Type B pancreatic cell (in vitro differentiated cells): ENCODE results near the gene PNCK. TPM values are rescaled to one million over a fixed set of nuclear protein-coding genes. Genes with fewer than 3 reads are reported as not detected.

ENCODE experiments used
- DNase-seq: peaks from one replicate; pipeline ENCODE4 v3.0.0; 2021; ENCODE audit warnings: mixed read lengths; ENCODE audit not compliant: unreplicated experiment; ENCODE audit errors: extremely low spot score
- H3K27ac Mint-ChIP-seq: 2 replicates; pipeline ENCODE4 v1.8.0; 2021; ENCODE audit warnings: mild to moderate bottlenecking, mixed read lengths
- H3K27me3 Mint-ChIP-seq: 2 replicates; pipeline ENCODE4 v1.8.0; 2021; ENCODE audit warnings: mixed read lengths
- H3K36me3 Mint-ChIP-seq: 2 replicates; pipeline ENCODE4 v1.8.0; 2021; ENCODE audit warnings: mixed read lengths
- H3K4me1 Mint-ChIP-seq: one replicate; pipeline ENCODE4 v1.8.0; 2021; ENCODE audit warnings: mixed read lengths; ENCODE audit not compliant: unreplicated experiment
- H3K4me3 Mint-ChIP-seq: 2 replicates; pipeline ENCODE4 v1.8.0; 2021; ENCODE audit warnings: mild to moderate bottlenecking, mixed read lengths
- H3K9me3 Mint-ChIP-seq: 2 replicates; pipeline ENCODE4 v1.8.0; 2021; ENCODE audit warnings: mixed read lengths
- CTCF ChIP-seq: fragments of 200-600 bp; sonication (generic); conservative IDR thresholded peaks from 2 replicates; pipeline ENCODE4 v1.5.0; 2021; ENCODE audit warnings: antibody characterized with exemption, mild to moderate bottlenecking
- total RNA-seq: library from RNA; stranded (reverse); gene quantifications from 2 replicates; pipeline ENCODE4 v1.2.1, GENCODE V29; 2021; ENCODE audit warnings: low replicate concordance

The PNCK gene
- total RNA-seq, 1 donor from 2014 or later, result 3.7 TPM

- Mint-ChIP-seq H3K4me1 (peaks cover 3% of the 10 kb centered on the region), H3K4me3 (no peak overlapping the region), H3K27me3 (peaks cover 63% of the 10 kb centered on the region), H3K27ac (no peak overlapping the region), H3K36me3 (no peaks in the 10 kb centered on the region), H3K9me3 (no peaks in the 10 kb centered on the region)
- TF ChIP-seq CTCF, result no peak
- DNase-seq, result no peak
These were observed 7.8 kb downstream of the PNCK start for GRCh38 chrX:153665726-153666306.

- TF ChIP-seq CTCF, result peak; percentile 66
- H3K4me1 Mint-ChIP-seq, result no peaks in the 10 kb centered on the region
- peaks cover 5% of the 10 kb centered on the region for H3K9me3 Mint-ChIP-seq
- no peaks in the 10 kb centered on the region for H3K36me3 Mint-ChIP-seq
- peaks cover 68% of the 10 kb centered on the region for H3K27me3 Mint-ChIP-seq
- H3K4me3 Mint-ChIP-seq, result no peak overlapping the region
- H3K27ac Mint-ChIP-seq, result no peak overlapping the region
- peak; percentile 68 for DNase-seq
These were observed 11.3 kb downstream of the PNCK start for GRCh38 chrX:153662266-153662665.

- no peaks in the 10 kb centered on the region for H3K36me3 Mint-ChIP-seq
- TF ChIP-seq CTCF, result no peak
- H3K4me3 Mint-ChIP-seq, result no peak overlapping the region
- no peak overlapping the region for H3K27ac Mint-ChIP-seq
- peaks cover 39% of the 10 kb centered on the region for H3K27me3 Mint-ChIP-seq
- DNase-seq, result no peak
- H3K9me3 Mint-ChIP-seq, result peaks cover 5% of the 10 kb centered on the region
- H3K4me1 Mint-ChIP-seq, result no peaks in the 10 kb centered on the region
These were observed 14.3 kb downstream of the PNCK start for GRCh38 chrX:153659268-153659667.

- no peak for DNase-seq
- Mint-ChIP-seq H3K4me1 (no peaks in the 10 kb centered on the region), H3K36me3 (no peaks in the 10 kb centered on the region), H3K27ac (no peak overlapping the region), H3K27me3 (peaks cover 27% of the 10 kb centered on the region), H3K9me3 (peaks cover 6% of the 10 kb centered on the region), H3K4me3 (no peak overlapping the region)
- no peak for TF ChIP-seq CTCF
These were observed 16.5 kb downstream of the PNCK start for GRCh38 chrX:153657161-153657560.

- Mint-ChIP-seq H3K27ac (no peak overlapping the region), H3K9me3 (peaks cover 7% of the 10 kb centered on the region), H3K4me1 (no peaks in the 10 kb centered on the region), H3K4me3 (no peak overlapping the region), H3K27me3 (peaks cover 4% of the 10 kb centered on the region), H3K36me3 (no peaks in the 10 kb centered on the region)
- no peak for TF ChIP-seq CTCF
- DNase-seq, result no peak
These were observed 20.1 kb downstream of the PNCK start for GRCh38 chrX:153653556-153653955.
